DND-41 (cell line): ENCODE data around the gene HMX1.

ENCODE experiments used
- CTCF ChIP-seq: IDR thresholded peaks from 2 replicates; pipeline ENCODE4 v1.5.1; 2012; ENCODE audit warnings: borderline replicate concordance, low read length, moderate library complexity, mild to moderate bottlenecking; ENCODE audit not compliant: poor library complexity, severe bottlenecking; ENCODE audit errors: extremely low read depth
- EZH2 ChIP-seq: IDR thresholded peaks from 3 replicates; pipeline ENCODE4 v1.6.1; 2012; ENCODE audit warnings: borderline replicate concordance, low read depth, mild to moderate bottlenecking, moderate library complexity, low read length, inconsistent platforms; ENCODE audit not compliant: severe bottlenecking

- TF ChIP-seq CTCF (no peak), EZH2 (no peak)
Observed at GRCh38 chr4:8856835-8857621, 14.6 kb downstream of the HMX1 start.
